Non-pigmented ciliary epithelial cell (primary cell): ENCODE results near the gene FARS2.

Experiments used
- DNase-seq: peaks from one replicate; pipeline ENCODE4 v3.0.0-alpha.2; 2010; ENCODE audit warnings: low read depth

The FARS2 gene

DNA sequence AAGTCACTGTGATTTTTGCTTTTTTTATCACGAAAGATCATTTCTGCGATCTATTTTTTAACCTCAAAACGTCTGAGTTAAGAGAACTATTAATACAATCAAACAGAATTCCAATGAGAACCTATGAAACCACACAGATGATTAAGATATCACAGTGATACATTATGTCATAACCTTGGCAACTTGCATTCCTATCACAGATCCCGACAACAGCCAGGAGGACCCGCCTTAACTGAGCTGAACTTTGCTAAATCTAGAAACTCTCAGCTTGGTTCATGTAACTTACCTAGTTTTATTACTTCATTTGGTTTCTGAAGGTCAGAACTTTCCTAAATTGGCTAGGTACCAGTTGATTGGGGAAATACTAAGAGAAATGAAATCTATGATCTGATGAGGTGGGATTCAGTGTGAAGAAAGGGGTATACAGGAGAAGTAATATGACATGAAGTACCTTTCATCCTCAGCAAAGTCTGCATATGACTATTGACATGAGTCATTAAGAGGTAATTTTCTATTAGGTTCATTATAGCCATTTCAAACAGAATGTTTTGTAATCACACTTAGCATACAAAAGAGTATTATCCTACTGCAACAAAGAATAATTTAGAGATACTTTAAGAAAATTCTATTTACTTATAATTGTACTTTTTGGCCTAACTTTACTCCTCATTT lies 11.7 kb upstream of the FARS2 start:
- DNase-seq = peak; percentile 11

DNA sequence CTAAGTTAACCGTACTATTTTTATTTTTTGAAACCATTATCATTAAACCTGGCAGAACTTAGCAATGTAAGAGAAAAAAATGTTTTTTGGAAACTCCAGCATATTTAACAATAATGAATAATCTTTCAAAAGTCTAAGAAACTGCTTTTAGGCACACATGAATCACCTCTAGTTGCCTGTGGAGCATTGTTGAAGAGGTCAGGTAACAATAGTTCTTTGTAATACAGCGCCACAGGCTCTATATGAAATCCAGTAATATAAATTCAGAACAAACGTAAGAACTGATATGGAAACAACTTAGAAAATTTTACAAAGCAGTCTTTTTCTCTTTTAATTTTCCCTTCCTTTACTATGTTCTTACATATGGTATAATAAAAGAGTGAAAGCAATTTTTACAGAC lies 10.9 kb upstream of the FARS2 start:
- DNase-seq = no peak

DNA sequence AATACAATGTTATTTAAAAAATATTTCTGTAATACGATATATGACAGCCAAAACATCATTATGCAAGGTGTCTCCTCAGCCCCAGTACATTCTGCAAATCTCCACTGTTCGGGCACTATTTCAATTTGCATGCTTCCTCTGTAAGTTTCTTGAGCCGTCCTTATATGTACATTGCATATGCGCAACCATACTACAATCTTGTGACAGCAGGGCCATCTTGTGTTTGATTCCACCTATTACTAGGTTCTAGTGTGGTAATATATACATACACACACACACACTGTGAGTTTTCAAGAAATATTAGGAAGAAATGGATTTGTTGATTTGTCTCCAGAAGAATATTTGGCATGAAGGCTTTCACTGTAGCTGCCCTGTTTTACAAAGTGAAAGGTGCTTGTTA lies 10.4 kb upstream of the FARS2 start:
- DNase-seq = no peak

DNA sequence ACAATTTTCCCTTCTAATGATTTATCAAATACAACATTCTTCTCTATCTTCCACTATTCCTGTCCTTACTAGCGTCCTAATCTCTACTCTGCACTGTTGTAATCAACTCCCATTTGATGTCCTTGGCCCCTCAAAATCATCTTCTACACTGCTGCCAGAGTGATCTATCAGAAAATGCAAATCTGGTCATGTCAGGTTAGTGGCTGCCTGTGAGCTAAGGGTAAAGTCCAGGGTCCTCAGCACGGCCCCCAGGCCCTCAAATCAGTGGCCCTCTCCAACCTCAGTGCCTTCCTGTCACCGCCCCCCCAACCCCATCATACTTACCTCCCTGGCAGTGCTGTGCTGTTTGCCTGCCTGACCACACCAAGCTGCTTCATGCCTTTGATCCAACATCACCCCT lies 4.4 kb upstream of the FARS2 start:
- no peak for DNase-seq

DNA sequence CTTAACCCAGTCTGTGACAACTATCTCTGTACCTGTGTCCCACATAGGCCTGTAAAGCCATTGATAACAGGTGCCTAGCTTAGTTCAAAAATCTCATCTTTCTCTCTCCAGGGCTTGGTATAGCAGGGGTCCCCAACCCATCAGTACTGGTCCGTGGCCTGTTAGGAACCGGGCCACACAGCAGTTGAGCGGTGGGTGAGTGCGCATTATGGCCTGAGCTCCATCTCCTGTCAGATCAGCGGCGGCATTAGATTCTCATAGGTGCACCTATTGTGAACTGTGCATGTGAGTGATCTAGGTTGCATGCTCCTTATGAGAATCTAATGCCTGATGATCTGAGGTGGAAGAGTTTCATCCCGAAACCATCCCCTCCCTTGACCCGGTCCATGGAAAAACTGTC lies 3.9 kb upstream of the FARS2 start:
- no peak for DNase-seq

DNA sequence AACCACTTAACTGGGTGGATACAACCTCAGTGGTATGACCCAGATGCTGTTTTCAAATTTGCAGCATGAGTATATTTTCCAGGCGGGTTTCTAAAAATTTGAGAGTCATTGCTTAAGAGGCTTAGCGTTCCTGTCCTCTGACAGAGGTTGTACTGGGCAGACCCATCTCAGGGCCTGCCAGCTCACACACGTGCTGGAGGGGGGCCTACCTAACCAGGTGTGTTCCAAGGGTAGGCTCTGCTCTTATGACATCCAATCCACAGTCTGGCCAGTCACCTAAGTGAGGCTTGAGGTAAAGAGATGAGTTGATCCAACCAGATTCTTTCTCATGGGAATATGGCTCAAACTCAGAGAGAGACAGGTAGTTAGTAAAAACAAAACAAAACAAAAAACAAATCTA lies 1.9 kb upstream of the FARS2 start:
- DNase-seq = no peak

DNA sequence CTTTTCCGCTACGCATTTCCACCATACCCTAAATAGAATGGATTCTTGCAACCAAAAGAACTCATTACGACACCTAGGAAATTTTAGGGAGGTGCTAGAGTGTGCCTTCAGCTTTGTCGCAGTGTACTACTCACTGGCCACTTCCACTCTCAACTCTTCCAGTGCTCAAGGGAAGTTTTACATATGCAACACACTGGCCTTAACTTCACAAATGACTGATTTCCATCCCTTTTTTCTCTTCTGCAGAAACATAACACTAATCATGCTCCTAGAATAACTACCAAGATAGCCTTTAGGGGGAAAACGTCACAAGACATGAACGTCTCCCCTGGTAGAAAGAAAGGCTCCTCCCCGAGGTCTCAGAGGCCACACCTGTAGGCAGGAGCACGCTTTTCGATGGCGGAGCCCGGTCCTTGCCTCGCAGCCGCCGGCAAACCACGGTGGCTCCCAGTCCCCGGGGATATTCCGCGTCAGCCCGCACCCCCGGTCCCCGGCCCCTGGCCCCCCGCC lies 1.1 kb upstream of the FARS2 start:
- DNase-seq = no peak

DNA sequence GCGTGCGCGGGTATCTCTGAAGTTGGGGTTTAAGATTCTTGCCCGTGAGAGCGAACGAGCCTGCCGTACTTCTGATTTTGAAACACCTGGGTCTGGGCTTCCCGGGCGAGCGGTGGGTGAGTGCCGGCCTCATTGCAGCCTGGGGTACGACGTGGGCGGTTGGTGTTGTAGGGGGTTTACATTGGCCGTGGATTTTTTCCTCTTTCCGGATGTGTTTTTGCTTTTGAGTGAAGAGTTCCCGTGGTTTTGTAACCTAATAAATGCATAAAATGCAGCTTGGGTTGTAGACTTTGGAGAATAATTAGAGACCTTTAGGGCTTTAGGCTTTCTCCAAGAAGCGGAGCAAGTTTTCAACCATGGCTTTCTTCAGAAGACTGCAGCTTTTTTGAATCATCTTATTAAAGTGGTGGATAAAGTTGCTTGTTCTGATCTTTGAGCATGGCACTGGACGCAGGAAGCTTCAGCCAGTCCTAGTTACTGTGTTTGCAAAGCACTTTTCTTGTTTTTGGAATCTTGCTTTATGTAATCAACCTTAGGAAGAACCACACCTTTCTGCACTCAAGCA lies 314 bp downstream of the FARS2 start:
- DNase-seq = no peak

DNA sequence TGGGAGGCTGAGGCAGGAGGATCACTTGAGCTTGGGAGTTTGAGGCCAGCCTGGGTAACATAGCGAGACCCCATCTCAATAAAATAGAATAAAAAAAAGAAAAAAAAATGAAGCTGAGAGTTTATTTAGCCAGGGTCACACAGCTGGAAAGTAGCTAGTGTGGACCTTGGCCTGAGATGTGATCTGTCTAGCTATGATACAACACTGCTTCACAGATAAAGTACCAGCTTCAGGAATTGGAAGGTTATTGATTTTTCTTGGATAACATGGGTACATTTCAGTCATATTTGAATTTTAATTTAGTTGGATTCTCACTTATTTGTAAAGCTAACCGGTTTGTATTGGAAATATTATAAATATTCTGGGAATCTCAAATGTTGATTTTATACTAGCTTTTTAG lies 5.1 kb downstream of the FARS2 start:
- DNase-seq = no peak

DNA sequence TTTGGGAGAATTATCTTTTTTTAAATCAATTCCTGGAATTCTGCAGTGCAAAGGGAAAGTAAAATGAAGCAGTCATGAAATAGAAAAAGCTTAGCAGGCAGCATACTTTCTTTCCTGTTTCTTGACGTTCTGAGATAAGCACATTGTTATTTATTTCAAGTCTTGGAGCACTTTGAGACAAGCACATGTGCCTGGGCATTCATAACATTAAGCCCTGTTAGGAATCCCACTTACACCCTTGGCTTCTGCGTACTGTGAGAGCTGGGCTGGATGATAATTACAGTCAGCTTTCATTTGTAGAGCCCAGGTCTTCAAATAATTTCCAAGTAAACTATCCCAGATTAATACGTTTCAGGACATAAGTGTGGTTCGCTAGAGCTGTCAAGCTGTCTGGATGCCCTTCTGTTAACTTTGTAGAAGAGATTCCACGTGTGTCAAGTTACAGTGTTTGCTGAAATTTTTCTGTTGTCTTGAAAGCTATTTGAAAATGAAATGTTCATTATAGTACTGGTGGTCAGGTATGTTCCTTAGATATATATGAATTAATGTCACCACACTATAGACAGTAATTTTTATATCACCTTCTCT lies 8.9 kb downstream of the FARS2 start:
- no peak for DNase-seq

DNA sequence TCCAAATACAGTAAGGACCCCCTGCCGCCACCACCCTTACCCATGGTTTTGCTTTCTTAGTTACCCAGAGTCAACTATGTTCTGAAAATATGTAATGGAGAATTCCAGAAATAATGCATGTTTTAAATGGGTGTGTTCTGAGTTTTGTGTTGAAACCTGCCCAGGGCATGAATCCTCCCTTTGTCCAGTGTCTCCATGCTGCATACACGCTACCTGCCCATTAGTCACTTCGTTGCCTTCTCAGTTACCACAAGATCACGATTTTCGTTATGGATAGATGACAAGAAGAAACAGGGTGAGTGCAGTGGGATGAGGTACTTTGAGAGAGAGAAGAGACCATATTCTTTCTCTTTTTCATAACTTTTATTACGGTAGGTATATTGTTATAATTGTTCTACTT lies 10.6 kb downstream of the FARS2 start:
- DNase-seq = no peak

DNA sequence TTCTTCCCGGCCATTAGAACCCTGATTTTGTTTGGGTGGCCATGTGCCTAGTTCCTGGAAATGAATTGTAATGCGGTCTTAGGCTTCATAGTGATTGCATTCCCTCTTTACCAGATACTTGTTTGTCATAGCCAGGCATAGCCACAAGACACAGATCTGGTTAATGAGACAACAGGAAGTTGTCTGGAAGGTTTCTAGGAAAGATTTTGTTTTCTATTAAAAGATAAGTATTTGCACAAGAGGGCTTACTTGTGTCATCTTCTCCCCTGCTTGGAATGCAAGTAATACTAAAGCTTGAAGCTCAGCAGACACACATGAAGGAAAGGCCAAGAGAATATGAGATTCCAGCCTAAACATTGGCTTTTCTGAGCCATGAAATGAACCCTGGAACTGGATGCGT lies 12.9 kb downstream of the FARS2 start:
- DNase-seq = no peak

DNA sequence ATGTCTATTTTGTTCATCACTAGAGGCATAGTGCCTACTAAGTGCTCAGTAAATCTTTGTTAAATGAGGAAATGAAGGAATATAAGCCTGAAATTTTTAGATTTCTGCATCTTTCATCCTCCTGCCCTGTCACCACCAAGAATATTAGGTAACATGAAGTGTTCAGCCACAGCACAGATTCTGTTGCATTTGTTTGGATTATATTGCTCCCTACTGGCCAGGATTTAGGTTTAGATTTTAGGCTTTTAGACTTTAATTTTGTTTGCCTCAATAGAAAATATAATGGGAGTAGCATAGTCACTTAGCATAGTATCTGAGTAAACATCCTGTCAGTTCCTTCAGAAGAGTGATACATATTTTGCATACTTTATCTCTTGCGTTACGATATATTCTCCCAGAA lies 14.2 kb downstream of the FARS2 start:
- no peak for DNase-seq

DNA sequence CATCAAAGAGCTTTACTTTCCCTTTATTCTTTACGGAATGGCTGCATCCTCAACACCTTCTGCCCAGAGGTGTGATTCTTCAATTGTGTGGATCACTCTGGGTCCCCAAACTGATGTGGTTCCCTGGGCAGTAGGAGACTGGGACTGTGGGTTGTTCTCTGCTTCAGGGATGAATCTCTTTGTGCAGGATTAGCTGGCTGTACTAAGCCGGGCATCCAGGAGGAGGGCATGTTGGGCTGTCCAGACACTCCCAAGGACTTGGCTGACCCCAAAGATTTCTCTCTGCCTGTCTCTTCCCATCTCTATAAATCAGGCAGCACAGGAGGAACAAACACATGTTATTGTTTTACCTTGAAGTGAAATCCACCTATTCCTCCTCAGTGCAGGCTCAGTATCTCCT lies 15.3 kb downstream of the FARS2 start:
- no peak for DNase-seq

DNA sequence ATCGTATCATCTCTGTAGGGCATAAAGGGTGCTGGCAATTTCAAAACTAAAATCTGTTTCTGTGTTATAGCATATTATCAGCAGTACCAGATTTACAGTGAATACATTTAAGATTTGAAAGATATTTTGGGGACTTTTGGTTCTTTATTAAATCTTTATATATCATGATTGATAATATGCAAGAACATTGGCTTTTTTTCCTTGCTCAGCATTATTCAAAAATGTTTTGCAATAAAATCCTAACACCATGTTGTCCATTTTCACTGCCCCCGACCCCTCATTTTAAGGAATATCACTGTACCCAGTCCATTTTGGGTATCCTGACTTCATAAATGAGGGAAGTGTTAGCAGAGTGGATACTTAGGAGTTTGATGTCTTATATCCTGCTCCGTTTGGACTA lies 16.3 kb downstream of the FARS2 start:
- DNase-seq = no peak

DNA sequence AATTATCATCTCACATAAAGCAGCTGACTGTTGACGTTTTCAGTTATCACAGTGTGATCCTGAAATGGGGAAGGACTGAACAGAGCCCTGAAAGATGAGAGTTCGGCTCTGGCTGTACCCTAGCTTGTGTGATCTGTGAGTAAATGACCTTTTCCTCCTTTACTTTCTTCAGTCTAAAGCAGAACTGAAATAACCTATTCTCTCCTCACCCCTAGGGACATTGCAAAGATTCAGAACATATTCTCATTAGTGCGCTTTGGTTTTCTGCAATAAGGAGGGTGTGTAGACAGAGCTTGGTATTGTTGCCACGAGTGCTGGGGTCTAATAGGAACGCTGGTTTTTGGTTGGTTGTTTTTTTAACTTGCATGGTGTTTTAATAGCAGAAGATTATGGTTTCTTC lies 16.7 kb downstream of the FARS2 start:
- DNase-seq = no peak

DNA sequence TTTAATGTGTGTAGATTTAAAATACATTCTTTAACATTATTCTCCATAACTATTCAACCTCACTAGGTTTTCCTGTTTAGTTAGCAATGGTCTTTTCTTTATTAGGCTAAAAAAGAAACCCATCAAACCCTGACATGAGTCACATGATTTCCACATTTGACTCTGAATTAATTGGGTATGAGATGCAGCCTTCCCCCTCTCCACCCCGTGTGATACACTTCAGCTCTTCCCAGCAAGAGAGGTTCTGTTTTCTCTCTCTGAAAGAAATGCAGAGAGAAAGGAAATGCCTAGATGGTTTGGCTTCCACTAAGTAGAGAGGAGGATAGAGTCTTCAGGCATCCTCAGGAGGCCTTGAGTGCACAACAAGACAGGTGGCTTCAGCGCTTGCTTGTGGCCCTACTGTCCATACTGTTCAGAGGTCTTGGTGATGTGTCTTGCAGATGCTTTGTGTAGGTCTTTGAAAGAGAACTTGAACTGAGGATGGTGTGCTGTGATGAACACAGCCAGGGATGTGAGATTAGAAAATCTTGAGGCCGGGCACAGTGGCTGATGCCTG lies 17.3 kb downstream of the FARS2 start:
- no peak for DNase-seq

DNA sequence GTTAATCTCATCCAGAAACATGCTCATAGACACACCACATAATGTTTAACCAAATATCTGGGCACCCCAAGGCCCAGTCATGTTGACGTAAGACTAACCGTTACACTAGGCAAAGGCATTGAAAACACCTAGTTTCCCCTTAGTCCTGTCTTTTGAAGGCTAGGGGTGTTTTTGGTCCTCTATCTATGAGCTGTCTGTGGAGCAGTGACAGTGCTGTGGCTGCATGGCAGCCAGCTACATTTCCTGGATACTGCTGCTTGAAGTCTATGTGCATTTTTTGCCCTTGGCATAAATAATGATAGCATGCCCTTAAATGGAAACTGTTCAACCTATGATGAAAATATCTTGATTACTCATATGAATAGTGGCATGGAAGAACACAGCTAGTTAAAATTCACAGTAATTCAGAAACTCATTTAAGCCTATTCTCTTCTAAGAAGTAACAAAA lies 18.6 kb downstream of the FARS2 start:
- DNase-seq = no peak

DNA sequence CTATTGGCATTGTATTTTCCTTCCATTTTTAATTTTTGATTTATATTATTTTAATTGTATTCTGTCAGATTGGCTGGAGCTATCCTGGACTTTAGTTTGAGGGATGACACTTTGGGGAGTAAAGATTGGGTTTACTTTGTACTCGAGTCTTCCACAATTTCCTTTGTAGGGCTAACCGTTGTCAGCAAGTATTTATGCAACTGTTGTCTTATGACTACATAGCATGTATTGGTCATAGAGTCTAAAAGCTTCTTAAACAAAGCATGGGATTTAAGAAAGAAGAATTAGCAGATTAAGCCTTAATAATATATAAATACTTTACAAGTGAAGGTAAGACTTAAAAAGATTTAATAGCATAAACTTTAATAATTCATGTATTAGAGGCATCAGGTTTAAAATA lies 19.6 kb downstream of the FARS2 start:
- no peak for DNase-seq

DNA sequence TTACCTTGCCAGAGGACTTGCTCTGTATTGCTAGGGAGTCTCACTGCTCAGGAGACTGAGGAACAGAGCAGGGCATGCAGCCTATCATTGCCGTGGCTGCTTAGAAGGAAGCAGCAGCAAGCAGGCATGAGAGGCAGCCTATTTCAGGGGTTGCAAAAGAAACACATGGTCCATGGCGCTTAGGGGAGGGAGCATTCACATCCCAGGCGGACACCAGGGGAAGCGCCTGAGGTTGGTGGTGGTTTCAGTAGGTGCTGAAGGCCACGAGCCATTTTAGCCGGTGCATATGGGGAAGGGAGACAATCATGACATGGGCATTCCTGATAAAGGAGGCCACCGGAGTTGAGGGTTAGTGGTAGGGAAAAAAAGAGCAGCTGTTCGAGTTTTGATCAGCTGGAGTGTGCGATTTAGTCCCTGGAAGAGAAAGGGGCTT lies 20.9 kb downstream of the FARS2 start:
- DNase-seq = no peak

DNA sequence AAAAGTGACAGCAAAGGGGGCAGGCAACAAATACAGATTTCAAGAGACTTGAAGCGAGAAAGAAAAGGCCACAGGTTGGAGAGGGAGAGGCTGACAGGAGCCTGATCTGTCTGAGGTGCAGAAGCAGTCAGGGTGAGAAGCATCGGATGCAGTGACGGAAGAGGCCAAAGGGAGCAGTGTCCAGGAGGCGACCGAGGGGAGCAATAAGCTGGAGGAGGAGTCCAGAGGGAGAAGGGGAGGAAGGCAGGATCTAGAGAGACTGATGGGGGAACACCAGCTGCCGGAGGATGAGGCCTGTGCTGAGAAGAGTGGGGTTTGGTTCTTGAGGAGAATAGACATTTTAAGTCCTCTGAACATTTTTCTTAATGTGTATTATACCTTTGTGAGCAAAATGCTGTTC lies 23.8 kb downstream of the FARS2 start:
- DNase-seq = no peak

DNA sequence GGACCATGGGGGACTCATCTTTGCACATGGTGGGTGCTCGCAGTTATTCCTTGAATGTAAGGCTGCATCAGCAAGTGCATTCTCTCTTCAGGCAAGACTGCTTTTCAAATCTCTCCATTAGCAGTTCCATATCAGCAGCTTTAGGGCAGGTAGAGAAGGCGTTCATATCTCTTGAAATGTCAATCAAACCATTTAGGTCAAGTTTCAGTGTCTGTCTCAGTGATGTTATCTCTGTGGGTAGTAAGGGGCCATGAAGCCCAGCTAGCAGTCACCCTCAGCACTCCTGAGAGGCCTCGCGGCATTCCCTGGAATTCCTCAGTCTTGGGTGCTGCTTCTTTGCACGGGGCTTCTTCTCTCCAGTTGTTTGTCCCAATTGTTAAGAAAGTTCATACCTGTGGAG lies 24.2 kb downstream of the FARS2 start:
- DNase-seq = no peak

DNA sequence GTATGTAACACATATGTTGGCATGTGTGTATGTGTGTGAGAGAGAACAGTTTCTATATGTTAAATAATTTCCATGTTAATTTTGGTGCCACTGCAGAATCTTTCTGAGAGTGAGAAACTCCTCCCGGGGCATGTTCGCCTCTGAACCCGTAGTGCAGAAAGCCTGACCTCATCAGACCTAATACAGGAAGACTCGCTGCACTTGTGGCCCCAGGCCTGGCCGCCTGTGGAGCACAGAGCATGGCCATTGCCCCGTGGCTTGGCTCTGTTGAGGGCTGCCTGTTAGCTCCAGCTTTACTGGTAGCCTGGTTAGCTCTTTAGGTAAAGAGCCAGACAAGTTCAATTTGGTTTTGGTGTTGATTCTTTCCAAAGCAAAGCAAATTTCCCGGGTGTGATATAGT lies 25.5 kb downstream of the FARS2 start:
- no peak for DNase-seq
